IMR-90 (cell line): ENCODE data around the gene ANXA1. TPM values are rescaled to one million over a fixed set of nuclear protein-coding genes. Genes with fewer than 3 reads are reported as not detected.

ENCODE experiments used
- ATAC-seq: fragments of 200-7000 bp; cut with Tn5 transposase; 2 replicates; pipeline ENCODE4 v1.9.1; 2020; ENCODE audit warnings: low read depth, mild to moderate bottlenecking, moderate library complexity
- BruUV-seq: library from RNA; stranded (reverse); fragments of 400-500 nt; replicated peaks from 2 replicates; lab custom pipeline; 2021; lab: Mats Ljungman, UMichigan
- CTCF ChIA-PET: fragments of 300-600 bp; formaldehyde crosslinking; extraction: SDS; loops from one replicate; lab custom pipeline; 2021; ENCODE audit warnings: antibody characterized with exemption; lab: Yijun Ruan, JAX
- POLR2A ChIA-PET: fragments of 300-600 bp; sonication (Branson Sonifier 250); formaldehyde crosslinking; loops from one replicate; lab custom pipeline; 2022; ENCODE audit warnings: antibody characterized with exemption; ENCODE audit not compliant: unreplicated experiment; lab: Charles Lee
- DNase-seq: peaks from one replicate; pipeline ENCODE4 v3.0.0; 2013
- H2AFZ ChIP-seq: replicated peaks from 2 replicates; pipeline ENCODE3; 2013; ENCODE audit warnings: low read length, mild to moderate bottlenecking; ENCODE audit not compliant: poor library complexity
- H2AK5ac ChIP-seq: 2 replicates; pipeline ENCODE4 v1.6.1; 2013; ENCODE audit warnings: low read depth, low read length, inconsistent platforms
- H2AK9ac ChIP-seq: replicated peaks from 2 replicates; pipeline ENCODE3; 2013; ENCODE audit warnings: mild to moderate bottlenecking, low read depth, low read length, moderate library complexity; ENCODE audit not compliant: poor library complexity
- H2BK120ac ChIP-seq: 2 replicates; pipeline ENCODE4 v1.6.1; 2013; ENCODE audit warnings: low read depth, low read length, inconsistent platforms
- H2BK15ac ChIP-seq: 3 replicates; pipeline ENCODE4 v1.6.1; 2013; ENCODE audit warnings: low read depth, low read length, inconsistent platforms
- H2BK20ac ChIP-seq: 2 replicates; pipeline ENCODE4 v1.6.1; 2013; ENCODE audit warnings: low read depth, mild to moderate bottlenecking, inconsistent platforms, low read length, moderate library complexity
- H2BK5ac ChIP-seq: 2 replicates; pipeline ENCODE4 v1.6.1; 2013; ENCODE audit warnings: mild to moderate bottlenecking, low read depth, low read length, inconsistent platforms; ENCODE audit not compliant: poor library complexity, severe bottlenecking
- H3K14ac ChIP-seq: replicated peaks from 2 replicates; pipeline ENCODE4 v1.6.1; 2013; ENCODE audit warnings: low read depth, low read length, inconsistent platforms
- H3K18ac ChIP-seq: 2 replicates; pipeline ENCODE4 v1.6.1; 2013; ENCODE audit warnings: low read depth, low read length, control low read depth
- H3K23ac ChIP-seq: 2 replicates; pipeline ENCODE4 v1.6.1; 2013; ENCODE audit warnings: low read depth, low read length, inconsistent platforms
- H3K27ac ChIP-seq: 2 replicates; pipeline ENCODE4 v1.5.1; 2013; ENCODE audit warnings: mild to moderate bottlenecking, control low read depth, low read length; ENCODE audit not compliant: insufficient read depth
- H3K27me3 ChIP-seq: 2 replicates; pipeline ENCODE4 v1.6.1; 2013; ENCODE audit warnings: low read length; ENCODE audit not compliant: control insufficient read depth, insufficient read depth
- H3K36me3 ChIP-seq: 2 replicates; pipeline ENCODE4 v1.6.1; 2013; ENCODE audit warnings: low read length, mixed read lengths; ENCODE audit not compliant: control insufficient read depth, insufficient read depth
- H3K4ac ChIP-seq: 2 replicates; pipeline ENCODE4 v1.6.1; 2013; ENCODE audit warnings: low read depth, low read length, inconsistent platforms
- H3K4me1 ChIP-seq: 2 replicates; pipeline ENCODE4 v1.6.1; 2013; ENCODE audit warnings: low read length, mixed read lengths; ENCODE audit not compliant: control insufficient read depth, insufficient read depth
- H3K4me2 ChIP-seq: 2 replicates; pipeline ENCODE4 v1.6.1; 2013; ENCODE audit warnings: low read depth, mild to moderate bottlenecking, control low read depth, low read length, moderate library complexity
- H3K4me3 ChIP-seq: 2 replicates; pipeline ENCODE4 v1.5.1; 2013; ENCODE audit warnings: low read depth, mild to moderate bottlenecking, control low read depth, low read length, moderate library complexity; ENCODE audit not compliant: insufficient read depth
- H3K56ac ChIP-seq: 2 replicates; pipeline ENCODE4 v1.6.1; 2013; ENCODE audit warnings: low read length, inconsistent platforms; ENCODE audit not compliant: insufficient read depth; ENCODE audit errors: extremely low read depth
- H3K79me1 ChIP-seq, 2 experiments: 2 replicates each; pipeline ENCODE4 v1.6.1; 2013; ENCODE audit warnings: low read length in 2 of 2, inconsistent platforms in 1 of 2, low read depth in 1 of 2
- H3K9ac ChIP-seq: 2 replicates; pipeline ENCODE4 v1.6.1; 2013; ENCODE audit warnings: low read depth, low read length, control low read depth
- H3K9me1 ChIP-seq: 2 replicates; pipeline ENCODE4 v1.6.1; 2013; ENCODE audit warnings: low read length, inconsistent platforms; ENCODE audit not compliant: insufficient read depth
- H3K9me3 ChIP-seq: 2 replicates; pipeline ENCODE4 v1.6.1; 2013; ENCODE audit warnings: low read length; ENCODE audit not compliant: control insufficient read depth, insufficient read depth
- H4K20me1 ChIP-seq: 2 replicates; pipeline ENCODE4 v1.6.1; 2013; ENCODE audit warnings: low read length, inconsistent platforms; ENCODE audit not compliant: insufficient read depth
- H4K5ac ChIP-seq: 2 replicates; pipeline ENCODE4 v1.6.1; 2013; ENCODE audit warnings: mild to moderate bottlenecking, low read depth, low read length, control low read depth
- H4K8ac ChIP-seq, 2 experiments: 2 replicates each; pipeline ENCODE4 v1.6.1; 2013; ENCODE audit warnings: low read depth in 2 of 2, low read length in 2 of 2, control low read depth in 1 of 2, inconsistent platforms in 1 of 2
- H4K91ac ChIP-seq: 2 replicates; pipeline ENCODE4 v1.6.1; 2013; ENCODE audit warnings: low read depth, low read length, inconsistent platforms; ENCODE audit not compliant: insufficient read depth
- BHLHE40 ChIP-seq: fragments of 150-350 bp; IDR thresholded peaks from 2 replicates; pipeline ENCODE4 v1.6.1; 2016; ENCODE audit warnings: mild to moderate bottlenecking, low read depth, low read length
- CEBPB ChIP-seq: IDR thresholded peaks from 2 replicates; pipeline ENCODE4 v1.6.1; 2012; ENCODE audit warnings: low read depth, low read length, improper control_type of control experiment
- CHD1 ChIP-seq: IDR thresholded peaks from 2 replicates; pipeline ENCODE4 v1.6.1; 2012; ENCODE audit warnings: low read depth, low read length, improper control_type of control experiment
- FOS ChIP-seq: fragments of 150-350 bp; IDR thresholded peaks from 2 replicates; pipeline ENCODE4 v1.6.1; 2016; ENCODE audit warnings: low read depth, low read length
- MAFK ChIP-seq: IDR thresholded peaks from 2 replicates; pipeline ENCODE4 v1.6.1; 2012; ENCODE audit warnings: low read depth, low read length, improper control_type of control experiment
- MAZ ChIP-seq: IDR thresholded peaks from 2 replicates; pipeline ENCODE4 v1.6.1; 2012; ENCODE audit warnings: low read depth, mild to moderate bottlenecking, low read length, improper control_type of control experiment, moderate library complexity, borderline replicate concordance
- MXI1 ChIP-seq: IDR thresholded peaks from 2 replicates; pipeline ENCODE4 v1.6.1; 2012; ENCODE audit warnings: low read depth, mild to moderate bottlenecking, low read length, moderate library complexity, borderline replicate concordance
- POLR2A ChIP-seq: IDR thresholded peaks from 2 replicates; pipeline ENCODE4 v1.6.1; 2012; ENCODE audit warnings: mild to moderate bottlenecking, low read depth, low read length
- RFX5 ChIP-seq: IDR thresholded peaks from 2 replicates; pipeline ENCODE4 v1.8.0; 2012; ENCODE audit warnings: low read depth, mild to moderate bottlenecking, low read length, moderate library complexity
- SMC3 ChIP-seq: fragments of 150-350 bp; IDR thresholded peaks from 2 replicates; pipeline ENCODE4 v1.6.1; 2016; ENCODE audit warnings: low read depth, mild to moderate bottlenecking, antibody characterized with exemption, low read length, moderate library complexity
- WGBS, 2 experiments: methylation state at CpG; one replicate each; pipeline versions ENCODE4 v1.1.5 to v1.1.7; 2013; ENCODE audit warnings: missing lambda C conversion rate in 2 of 2; ENCODE audit not compliant: insufficient read length in 1 of 2; ENCODE audit errors: extremely low coverage in 2 of 2; 5-methylcytosine and 5-hydroxymethylcytosine counted together
- dilution Hi-C: fragments of 300-500 bp; cut with HindIII; formaldehyde crosslinking; loops from one replicate; pipeline ENCODE4 v1.14.3; 2018; ENCODE audit warnings: low sequenced_read_pairs; ENCODE audit not compliant: unreplicated experiment
- in situ Hi-C: fragments of 300-500 bp; cut with MboI; formaldehyde crosslinking; loops from 3 replicates; pipeline ENCODE4 v1.14.3; 2019; ENCODE audit warnings: low sequenced_read_pairs, inconsistent platforms, mixed read lengths
- intact Hi-C: fragments of 100-400 bp; cut with micrococcal nuclease; formaldehyde crosslinking; loops from 2 replicates; pipeline ENCODE4 v1.10.0; 2022
- polyA plus RNA-seq, 3 experiments: library from polyadenylated mRNA; depleted of rRNA; stranded (reverse); fragments of >200 nt; gene quantifications; 2 replicates each; pipeline ENCODE4 v1.2.3, GENCODE V29; 2012; ENCODE audit warnings: low replicate concordance in 1 of 3
- total RNA-seq: library from RNA; depleted of rRNA; stranded (reverse); fragments of >200 nt; gene quantifications from 2 replicates; pipeline ENCODE4 v1.2.3, GENCODE V29; 2012
- TF ChIP-seq, protein P1 (sequence below): fragments of 150-350 bp; IDR thresholded peaks from 2 replicates; pipeline ENCODE4 v1.6.1; 2017; ENCODE audit warnings: mild to moderate bottlenecking, antibody characterized with exemption, low read length, low read depth
- TF ChIP-seq, protein P2 (sequence below): fragments of 150-350 bp; IDR thresholded peaks from 2 replicates; pipeline ENCODE4 v1.6.1; 2016; ENCODE audit warnings: low read depth, mild to moderate bottlenecking, low read length, moderate library complexity, borderline replicate concordance

The ANXA1 gene
- total and polyA plus RNA-seq, 2 of the 4 experiments (the other 2 are of a cell fraction) = 520 to 583 TPM

DNA sequence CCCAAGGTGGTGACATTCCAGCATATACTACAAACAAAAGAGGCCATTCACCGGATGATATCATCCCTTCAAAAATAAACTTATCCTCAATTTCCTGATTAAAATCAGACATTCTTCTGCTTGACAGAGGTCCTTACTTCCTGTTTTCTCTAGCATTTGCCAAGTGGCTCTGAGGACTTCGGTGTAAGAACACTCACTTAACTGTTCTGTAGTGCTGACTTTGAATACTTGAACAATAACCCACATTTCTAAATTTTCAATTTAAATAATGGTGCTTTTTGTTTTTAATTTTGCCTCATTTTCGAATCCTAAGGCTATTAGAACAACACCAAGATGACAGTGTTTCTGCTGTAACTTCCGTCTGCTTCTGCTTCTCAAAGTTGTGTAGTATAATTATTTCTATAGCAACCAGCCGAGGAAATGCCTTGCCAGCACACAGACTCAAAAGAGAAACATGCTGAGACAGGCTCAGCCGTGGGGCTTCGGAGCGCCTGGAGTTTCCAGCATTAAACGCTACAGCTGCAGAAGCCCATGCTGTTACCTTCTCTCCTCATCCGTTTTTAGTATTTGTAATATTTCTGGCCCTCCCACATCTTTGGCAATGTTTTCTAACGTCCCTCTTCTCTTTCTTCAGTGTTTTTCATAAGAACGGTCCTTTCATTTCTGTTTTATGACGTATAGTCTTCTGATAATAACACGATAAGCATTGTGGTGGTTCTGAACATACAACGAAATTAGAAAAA is 19.5 kb upstream of the ANXA1 start (continued):
- TF ChIP-seq, protein P1, sequence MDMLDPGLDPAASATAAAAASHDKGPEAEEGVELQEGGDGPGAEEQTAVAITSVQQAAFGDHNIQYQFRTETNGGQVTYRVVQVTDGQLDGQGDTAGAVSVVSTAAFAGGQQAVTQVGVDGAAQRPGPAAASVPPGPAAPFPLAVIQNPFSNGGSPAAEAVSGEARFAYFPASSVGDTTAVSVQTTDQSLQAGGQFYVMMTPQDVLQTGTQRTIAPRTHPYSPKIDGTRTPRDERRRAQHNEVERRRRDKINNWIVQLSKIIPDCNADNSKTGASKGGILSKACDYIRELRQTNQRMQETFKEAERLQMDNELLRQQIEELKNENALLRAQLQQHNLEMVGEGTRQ = no peak
- peak; percentile 83 for TF ChIP-seq MAFK

DNA sequence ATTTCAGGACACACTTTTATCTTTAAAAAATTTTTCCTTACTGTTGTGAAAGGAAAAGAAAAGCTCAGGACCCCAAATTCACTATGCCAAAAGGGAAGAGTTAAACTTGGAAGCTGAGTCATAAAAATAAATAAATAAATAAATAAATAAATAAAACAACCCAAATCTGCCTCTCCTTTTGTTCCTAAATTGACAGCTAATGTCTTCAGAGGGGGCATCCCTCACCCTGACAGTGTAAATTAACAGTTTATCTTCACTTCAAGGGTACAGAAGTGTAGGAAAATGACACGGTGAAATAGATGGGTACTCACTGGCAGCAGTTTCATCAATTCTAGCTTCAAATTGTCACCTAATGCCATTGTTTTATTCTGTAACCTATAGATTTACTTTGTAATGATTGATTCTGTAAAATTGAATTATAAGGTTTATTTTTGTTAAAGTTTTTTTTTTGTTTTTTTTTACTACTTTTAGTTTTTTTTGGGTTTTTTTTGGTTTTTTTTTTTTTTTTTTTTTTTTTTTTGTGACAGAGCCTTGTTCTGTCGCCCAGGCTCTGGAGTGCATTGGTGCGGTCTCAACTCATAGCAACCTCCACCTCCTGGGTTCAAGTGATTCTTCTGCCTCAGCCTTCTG is 18.5 kb upstream of the ANXA1 start:
- intact Hi-C loops (loop anchor here (2.0 kb wide), 1 partner anchor 20 kb away; no protein-coding TSS in a partner anchor), in situ Hi-C loops (no loop called here), dilution Hi-C loops (no loop called here)
- WGBS, 2 experiments = no CpG with 5 or more reads among the region's 3 CpGs
- Histone ChIP-seq H3K14ac (no peak overlapping the region), H2BK20ac (no peak overlapping the region; the same call in 1 of the 2 replicates), H3K4ac (peak overlapping the region; percentile 14; the same call in 1 of the 2 replicates), H2BK5ac (peak overlapping the region; percentile 82), H3K9me1 (peaks cover 3% of the 10 kb centered on the region; the same call in 1 of the 2 replicates), H2AK9ac (no peak overlapping the region), H2BK120ac (0 out of 2 replicates have a peak overlapping the region, but pooled peaks have one; percentile 62), H3K27ac (no peak overlapping the region), H2AK5ac (no peak overlapping the region), H3K79me1 (no peaks in the 10 kb centered on the region), H3K18ac (no peak overlapping the region), H3K4me3 (no peak overlapping the region), H3K23ac (no peak overlapping the region), H3K36me3 (no peaks in the 10 kb centered on the region), H4K8ac (no peak overlapping the region; a peak in 1 of 4 replicates), H2AFZ (no peak overlapping the region), H3K56ac (no peak overlapping the region), H3K9me3 (no peaks in the 10 kb centered on the region), H3K27me3 (no peaks in the 10 kb centered on the region), H4K5ac (no peak overlapping the region), H3K9ac (no peak overlapping the region), H4K91ac (no peak overlapping the region; the same call in 1 of the 2 replicates), H2BK15ac (peak overlapping the region; percentile 40; the same call in 1 of the 3 replicates), H4K20me1 (no peaks in the 10 kb centered on the region), H3K4me2 (peak overlapping the region; percentile 85), H3K4me1 (peaks cover 5% of the 10 kb centered on the region; the same call in 1 of the 2 replicates)
- ChIA-PET POLR2A (interaction anchor here (0.7 to 1.2 kb wide), 3 partner anchors 10 to 22 kb away, joined by 3 to 5 read pairs (median 3); no protein-coding TSS in a partner anchor), CTCF (no interaction called here)
- BruUV-seq = no TSS peak
- DNase-seq = no peak
- no peak for ATAC-seq
- TF ChIP-seq RFX5 (no peak), SMC3 (no peak), POLR2A (no peak), MAFK (no peak), CEBPB (no peak), BHLHE40 (no peak), MXI1 (no peak), MAZ (no peak), CHD1 (no peak), FOS (no peak)
- TF ChIP-seq, protein P2, sequence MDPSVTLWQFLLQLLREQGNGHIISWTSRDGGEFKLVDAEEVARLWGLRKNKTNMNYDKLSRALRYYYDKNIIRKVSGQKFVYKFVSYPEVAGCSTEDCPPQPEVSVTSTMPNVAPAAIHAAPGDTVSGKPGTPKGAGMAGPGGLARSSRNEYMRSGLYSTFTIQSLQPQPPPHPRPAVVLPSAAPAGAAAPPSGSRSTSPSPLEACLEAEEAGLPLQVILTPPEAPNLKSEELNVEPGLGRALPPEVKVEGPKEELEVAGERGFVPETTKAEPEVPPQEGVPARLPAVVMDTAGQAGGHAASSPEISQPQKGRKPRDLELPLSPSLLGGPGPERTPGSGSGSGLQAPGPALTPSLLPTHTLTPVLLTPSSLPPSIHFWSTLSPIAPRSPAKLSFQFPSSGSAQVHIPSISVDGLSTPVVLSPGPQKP = no peak
- TF ChIP-seq, protein P1 = no peak
